H1 (cell line): ENCODE measurements around the gene SGCB. TPM values are rescaled to one million over a fixed set of nuclear protein-coding genes. Genes with fewer than 3 reads are reported as not detected.

Source experiments
- BRCA1 ChIP-seq: IDR thresholded peaks from 2 replicates; pipeline ENCODE4 v1.6.1; 2012; ENCODE audit warnings: low read depth, low read length, improper control_type of control experiment
- CHD2 ChIP-seq: IDR thresholded peaks from 2 replicates; pipeline ENCODE4 v1.6.1; 2012; ENCODE audit warnings: low read length, improper control_type of control experiment
- polyA plus RNA-seq, 7 experiments: library from polyadenylated mRNA; depleted of rRNA in 3 of 7; stranded (reverse) in 5 of 7; unstranded in 2 of 7; fragments of >200 nt in 5 of 7; fragments of 200-250 nt in 2 of 7; gene quantifications; 1 replicate in 5 of 7; 2 replicates in 1 of 7; 4 replicates in 1 of 7; pipeline versions ENCODE4 v1.2.1 to v1.2.3, GENCODE V29; 2011 to 2013; ENCODE audit warnings: missing spikeins in 2 of 7, mixed read lengths in 2 of 7
- total RNA-seq: library from RNA; stranded (reverse); fragmentation: NEBNext Ultra II Directional; extraction: Animal tissue kit (Norgen Biotek cat#: 25700); gene quantifications from 2 replicates; pipeline ENCODE4 v1.2.1, GENCODE V29; 2021

SGCB gene
- total and polyA plus RNA-seq, 2 of the 8 experiments (the other 6 are each of a cell fraction or from before 2014, with no cell fraction given): 6.8 to 32.2 TPM

GRCh38 chr4:52069571-52069970, 31.5 kb upstream of the SGCB start (continued):
- no peak for TF ChIP-seq CHD2
- TF ChIP-seq BRCA1: no peak
- TF ChIP-seq, all 59 proteins: peak for 0
